Activated naive CD4-positive, alpha-beta T cell (primary cell): ENCODE data around the gene KDM4D.
"Not testable (repeated sequence)": the region's sequence is repeated elsewhere in the genome, so short reads cannot be mapped to it uniquely, and the experiment has no call there.

Experiments used
- DNase-seq, 4 experiments: peaks; one replicate each; lab custom pipeline; 2025; lab: John Stamatoyannopoulos, UW

KDM4D gene

GRCh38 chr11:94973099-94973968, at the start of gene KDM4D, which contains the start of gene CWC15:
KDM4D (plus strand) TSS chr11:94973709; CDS start chr11:94997373, 23,664 bp downstream.
CWC15 (minus strand) TSS chr11:94973556; CDS start chr11:94972185, 1,371 bp downstream.
- DNase-seq: peak; percentile 69 to 92 (median 84)

DNA sequence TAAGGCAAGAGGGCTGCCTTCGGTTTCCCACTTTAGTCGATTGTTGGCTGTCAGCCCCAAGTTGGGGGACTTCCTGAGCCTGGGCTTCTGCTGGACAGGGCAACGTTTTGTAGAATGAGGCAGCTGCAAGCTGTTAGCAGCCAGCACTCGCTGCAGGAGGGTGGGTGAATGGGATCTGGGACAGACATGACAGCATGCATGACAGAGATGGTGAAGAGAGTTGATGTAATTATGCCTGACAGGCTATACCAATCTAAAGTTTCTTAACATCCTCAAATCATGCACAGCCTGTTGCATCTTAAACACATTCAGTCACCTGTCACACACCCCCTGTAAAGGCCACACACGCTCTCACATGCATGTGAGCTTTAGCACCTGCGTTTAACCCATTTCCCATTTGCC, 49.3 kb upstream of the KDM4D start:
- DNase-seq: no peak

DNA sequence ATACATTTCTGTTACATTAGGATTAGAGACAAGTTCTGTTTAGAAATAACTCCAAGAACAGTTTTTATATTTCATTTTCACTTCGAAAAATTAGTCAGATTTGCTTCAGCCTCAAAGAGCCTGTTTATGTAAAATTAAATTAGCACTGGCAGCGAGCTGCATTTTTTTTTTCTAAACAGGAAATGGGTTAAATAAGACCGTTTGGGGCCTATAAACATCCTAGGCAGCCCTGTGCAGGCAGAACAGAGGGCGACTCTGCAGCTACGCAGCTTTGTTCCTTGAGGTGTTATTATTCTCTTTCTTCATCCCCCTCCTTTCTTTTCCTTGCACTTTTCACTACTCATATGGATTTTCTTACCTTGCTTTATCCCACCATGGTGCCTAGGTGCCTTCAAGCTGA, 48.9 kb upstream of the KDM4D start:
- DNase-seq: peak in 1 of 4 experiments; percentile 5

DNA sequence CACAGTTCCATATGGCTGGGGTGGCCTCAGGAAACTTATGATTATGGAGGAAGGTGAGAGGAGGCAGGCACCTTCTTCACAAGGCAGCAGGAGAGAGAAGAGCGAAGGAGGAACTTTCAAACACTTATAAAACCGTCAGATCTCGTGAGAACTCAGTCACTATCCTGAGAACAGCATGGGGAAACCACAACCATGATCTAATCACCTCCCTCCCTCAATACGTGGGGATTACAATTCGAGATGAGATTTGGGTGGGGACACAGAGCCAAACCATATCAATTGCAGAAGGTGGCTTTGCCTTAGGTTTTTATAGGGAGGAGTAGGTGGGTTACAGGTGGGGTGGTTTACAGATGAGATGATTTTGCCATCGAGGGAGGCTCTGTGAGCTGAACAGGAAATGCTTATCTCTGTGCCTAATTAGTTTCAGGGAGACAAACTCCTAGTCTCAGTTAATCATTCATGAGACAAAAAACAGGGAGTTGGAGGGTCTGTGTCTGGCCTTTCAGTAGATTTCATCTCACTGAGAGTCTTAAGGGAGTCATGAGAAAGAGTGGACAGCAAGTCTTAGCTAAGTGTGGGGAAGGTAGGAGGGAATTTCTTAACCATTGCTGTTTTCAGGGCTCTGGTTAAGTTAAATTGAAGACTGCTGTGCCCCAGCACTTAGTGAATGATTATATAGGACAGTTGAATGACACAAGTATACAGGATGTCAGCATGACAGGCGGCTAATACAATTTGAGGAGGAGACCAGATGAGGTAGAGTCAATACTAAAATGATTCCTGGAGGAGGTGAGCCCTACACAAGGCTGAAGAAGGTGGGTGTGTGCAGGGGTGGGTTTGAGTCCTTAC, 47.9 kb upstream of the KDM4D start:
- DNase-seq: no peak

DNA sequence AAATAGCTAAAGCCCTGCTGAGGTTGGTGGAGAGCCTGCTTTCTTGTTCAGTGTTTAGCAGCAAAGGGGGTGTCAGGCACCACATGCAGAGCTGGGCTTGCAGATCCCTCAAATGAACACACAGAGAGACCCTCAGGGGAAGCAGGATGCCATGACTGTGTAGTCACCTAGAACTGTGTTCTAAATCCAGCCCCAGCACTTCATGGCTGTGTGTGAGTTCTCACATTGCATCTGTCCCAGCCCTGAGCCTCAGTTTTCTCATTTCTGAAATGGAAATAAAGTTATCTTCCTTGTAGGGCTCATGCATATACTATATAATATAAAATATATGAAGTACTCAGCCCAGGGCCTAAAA, 47.3 kb upstream of the KDM4D start:
- DNase-seq: no peak

DNA sequence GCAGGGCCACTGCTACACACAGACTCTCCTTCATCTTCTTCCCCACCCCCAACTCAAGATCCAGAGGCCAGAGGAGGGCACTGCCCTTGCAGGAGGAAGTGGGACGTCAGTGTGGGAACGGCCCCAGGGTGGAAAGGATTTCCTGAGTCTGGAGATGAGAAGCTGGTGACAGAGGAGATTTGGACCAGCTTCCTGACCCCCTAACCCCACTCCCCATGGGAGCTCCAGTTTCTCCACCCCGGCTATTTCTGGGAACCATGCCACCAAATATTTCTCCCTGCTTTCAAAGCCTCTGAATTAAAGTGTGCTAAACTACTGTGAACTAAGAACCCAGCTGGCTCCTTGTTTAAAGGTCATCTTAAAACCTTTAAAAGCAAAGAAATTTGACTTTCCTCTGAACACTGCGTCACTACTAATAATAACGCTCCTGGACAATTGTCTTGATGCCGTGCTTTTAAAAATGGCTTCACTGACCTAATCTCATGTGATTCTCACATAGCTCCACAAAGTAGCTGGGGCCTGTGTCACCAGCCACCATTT, 46.7 kb upstream of the KDM4D start:
- DNase-seq: no peak

DNA sequence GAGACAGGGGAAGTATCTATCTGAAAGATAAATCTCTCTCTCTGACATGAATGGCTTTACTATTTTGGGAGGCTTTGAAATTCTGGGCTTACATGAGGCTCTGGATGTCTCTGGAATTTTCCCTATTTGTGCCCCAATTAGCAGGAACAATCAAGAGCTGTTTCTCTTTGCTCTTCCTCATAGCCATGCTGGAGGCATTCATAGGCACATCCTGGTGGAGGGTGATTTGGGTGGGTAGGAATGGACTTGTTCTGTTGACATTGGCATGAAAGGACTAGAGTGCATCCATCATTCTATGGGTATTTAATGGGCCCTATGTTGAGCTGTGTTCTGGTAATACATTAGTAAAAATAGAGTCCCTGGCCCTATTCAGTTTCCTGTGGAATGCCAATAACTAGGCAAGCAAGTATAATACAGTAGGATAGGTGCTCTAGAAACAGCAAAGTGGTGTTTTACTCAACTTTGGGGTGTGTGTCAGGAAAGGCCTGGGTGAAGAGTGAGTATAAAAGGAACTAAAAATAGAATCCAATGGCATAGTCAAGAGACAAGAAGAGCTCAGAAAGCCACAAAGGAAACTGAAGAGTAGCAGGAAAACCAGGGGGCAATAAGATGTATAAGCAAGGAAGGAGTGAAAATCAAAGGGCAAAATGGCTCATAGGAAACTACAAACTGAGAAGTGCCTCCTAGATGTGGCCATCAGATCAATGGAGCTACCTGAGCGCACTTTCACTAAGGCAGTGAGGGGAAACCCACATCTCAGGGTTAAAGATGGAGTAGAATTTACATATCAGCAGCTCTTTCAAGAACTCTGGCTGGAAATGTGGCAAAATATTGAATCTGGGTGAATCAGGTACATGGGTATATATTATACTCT, 45.2 kb upstream of the KDM4D start:
- no peak for DNase-seq

- DNase-seq: not testable (repeated sequence)
Observed at GRCh38 chr11:94932072-94932471, 41.4 kb upstream of the KDM4D start.

- DNase-seq: no peak
Observed at GRCh38 chr11:94932503-94932902, 41.0 kb upstream of the KDM4D start.

DNA sequence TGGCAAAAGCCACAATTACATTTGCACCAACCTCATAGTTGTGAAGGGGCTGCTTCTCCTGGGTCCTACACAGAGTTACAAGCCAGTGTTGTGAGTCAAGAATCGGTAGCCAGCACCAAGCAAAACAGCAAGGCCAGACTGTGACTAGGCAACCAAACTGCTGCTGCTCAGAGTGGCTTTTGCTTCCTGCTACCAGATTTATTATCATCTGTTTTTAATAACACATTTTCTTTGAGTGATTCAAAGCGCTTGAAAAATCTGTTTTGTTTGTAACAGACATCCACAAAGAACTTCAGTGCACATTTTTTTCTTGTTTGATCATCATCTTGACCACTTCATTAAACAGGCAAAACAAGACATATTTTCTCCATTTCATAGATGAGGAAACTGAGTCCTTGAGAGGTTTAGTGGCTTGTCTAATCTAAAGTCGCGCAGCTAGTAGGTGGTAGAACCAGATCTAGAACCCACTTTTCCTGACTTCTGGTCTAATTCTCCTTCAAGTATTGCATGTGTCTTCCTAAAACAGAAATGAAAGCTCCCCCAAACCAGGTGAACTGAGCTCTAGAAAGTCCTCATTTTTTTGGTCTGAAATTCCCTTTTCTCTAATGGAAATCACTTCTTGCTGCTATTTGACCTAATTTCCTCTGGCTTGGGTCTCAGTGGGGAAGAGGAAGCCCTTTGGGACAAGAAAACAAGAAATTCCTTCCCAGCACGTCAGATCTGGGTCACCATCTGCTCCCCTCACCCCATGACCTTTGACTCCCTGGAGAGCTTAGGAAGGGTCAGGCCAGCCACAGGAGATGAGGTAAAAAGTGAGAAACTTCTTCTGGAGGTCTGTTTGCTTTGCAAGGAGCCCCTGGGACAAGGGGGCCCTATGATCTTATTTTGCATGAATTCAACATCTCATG, 40.0 kb upstream of the KDM4D start:
- DNase-seq: no peak

DNA sequence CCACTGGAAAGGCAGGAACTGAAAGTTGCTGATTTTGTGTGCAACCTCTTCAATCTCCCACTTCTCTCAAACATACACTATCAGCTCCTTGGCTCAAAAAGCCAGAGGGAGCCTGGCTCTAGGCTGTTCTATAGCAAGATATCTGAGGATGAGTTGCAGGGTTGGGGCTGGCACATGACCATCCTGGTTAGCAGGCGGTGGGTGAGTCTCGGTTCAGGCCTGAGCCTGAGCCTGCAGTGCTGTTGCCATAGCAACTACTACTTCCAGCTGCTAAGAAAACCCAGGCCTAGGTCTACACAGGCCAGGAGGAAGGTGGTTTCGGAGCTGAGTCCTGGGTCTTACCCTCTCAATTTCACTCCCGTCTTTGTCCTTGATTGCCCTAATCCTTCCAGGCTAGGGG, 39.1 kb upstream of the KDM4D start:
- no peak for DNase-seq

DNA sequence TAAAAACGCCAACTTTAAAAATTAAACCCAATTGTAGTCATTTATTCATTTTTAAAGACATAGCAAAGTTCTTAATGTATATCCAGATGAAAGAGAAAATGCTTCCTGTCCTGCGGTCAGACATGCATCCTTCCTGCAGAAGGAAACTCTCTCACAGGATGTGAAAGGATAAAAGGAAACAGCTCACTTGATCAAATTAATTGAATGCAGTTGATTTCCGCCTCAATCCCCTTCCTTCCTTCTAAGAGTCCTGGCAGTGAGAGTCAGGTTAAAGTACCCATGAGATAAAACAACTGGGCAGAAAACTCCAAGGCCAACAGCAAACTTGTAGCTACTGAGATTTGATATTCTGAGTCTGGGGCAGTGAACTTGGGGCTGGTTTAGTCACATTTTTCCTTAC, 38.7 kb upstream of the KDM4D start:
- no peak for DNase-seq

GRCh38 chr11:94938095-94939055, 35.1 kb upstream of the KDM4D start:
- DNase-seq: no peak

- no peak for DNase-seq
Observed at GRCh38 chr11:94939346-94939745, 34.2 kb upstream of the KDM4D start.

GRCh38 chr11:94941131-94941530, 32.4 kb upstream of the KDM4D start:
- DNase-seq: no peak

DNA sequence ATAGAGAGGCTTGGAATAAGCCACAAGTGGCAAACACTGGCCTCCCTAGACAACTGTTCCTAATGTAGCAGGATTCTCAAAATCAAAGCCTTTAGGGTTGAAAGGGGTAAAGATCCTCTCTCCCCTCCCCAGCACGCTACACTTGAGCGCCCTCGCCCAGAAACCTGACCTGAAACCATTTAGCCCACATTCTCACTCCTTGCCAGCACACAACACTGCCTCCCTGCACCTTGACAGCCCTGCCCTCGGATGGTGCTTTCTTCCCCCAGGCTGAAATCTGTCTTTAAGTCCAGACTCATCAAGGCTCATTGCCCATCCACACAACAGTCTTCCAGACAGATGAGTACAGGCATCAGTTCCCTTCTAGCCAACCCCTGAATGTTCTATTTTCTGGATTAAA, 26.7 kb upstream of the KDM4D start:
- no peak for DNase-seq

- no peak for DNase-seq
Observed at GRCh38 chr11:94948070-94948617, 25.4 kb upstream of the KDM4D start.

DNA sequence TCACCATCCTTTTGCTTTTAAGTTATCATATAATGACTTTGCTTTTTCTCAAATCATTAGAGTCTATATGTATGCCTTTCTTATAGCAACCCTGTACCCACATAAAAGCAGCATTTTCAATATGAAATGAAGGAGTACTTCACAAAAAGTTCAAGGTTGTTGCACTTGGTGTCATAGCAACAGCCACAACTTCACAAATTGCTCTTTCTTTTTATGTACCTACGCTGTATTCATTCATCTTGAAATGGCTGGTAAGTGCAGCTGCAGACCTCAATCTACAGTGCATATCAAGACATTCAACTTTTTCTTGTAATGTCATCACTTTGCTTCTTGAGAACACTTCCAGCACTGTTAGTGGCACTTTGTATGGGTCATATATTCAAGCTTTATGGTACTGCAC, 18.8 kb upstream of the KDM4D start:
- DNase-seq: no peak

GRCh38 chr11:94956963-94957362, 16.5 kb upstream of the KDM4D start:
- no peak for DNase-seq
